ENCODE results near the gene MAP2K4.

MAP2K4 gene

DNA sequence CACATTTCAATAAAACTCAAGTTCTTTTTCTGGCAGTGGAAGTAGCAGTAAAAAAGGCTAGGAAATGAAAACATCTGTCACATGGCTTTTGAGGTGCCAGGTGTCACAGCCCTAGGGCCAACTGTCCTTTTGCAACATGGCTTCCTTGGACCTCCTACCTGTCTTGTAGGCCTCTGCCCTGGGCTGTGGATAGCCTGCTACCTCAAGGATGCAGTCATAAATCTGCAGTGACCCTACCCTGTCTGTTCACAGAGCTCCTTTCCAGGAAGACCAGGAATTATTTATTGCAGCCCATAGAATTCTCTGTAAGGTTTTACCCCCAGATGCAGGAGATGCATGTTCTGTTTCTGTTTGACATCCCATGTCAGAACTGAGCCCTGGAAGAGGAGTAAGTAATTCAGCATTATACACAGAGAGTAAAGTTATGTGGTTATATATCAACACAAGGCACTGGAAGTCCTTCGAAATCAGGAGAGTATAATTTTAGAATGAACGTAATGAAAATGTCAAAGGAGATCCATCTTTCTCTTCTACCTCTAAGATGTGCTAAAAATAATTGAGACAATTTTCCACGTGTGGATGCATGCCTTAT lies 172.6 kb downstream of the MAP2K4 start:
- peaks cover 0 to 3% of the 10 kb centered on the region in 2 donors for H3K27me3 Mint-ChIP-seq
- no peaks in the 10 kb centered on the region for H3K4me1 Mint-ChIP-seq
- DNase-seq (no peak), ATAC-seq (replicated peaks) (no peak)
- peaks cover 3 to 4% of the 10 kb centered on the region in 2 donors for H3K36me3 Mint-ChIP-seq
- peaks cover 12 to 16% of the 10 kb centered on the region in 2 donors for H3K9me3 Mint-ChIP-seq
- no peak overlapping the region for H3K4me3 Mint-ChIP-seq
- no peak overlapping the region for H3K27ac Mint-ChIP-seq
